ENCODE results near the gene PASK. TPM values are rescaled to one million over a fixed set of nuclear protein-coding genes. Genes with fewer than 3 reads are reported as not detected.

Gene PASK
- total RNA-seq, 4 donors from 2014 or later: 3.4 to 8.9 (median 5.6) TPM

DNA sequence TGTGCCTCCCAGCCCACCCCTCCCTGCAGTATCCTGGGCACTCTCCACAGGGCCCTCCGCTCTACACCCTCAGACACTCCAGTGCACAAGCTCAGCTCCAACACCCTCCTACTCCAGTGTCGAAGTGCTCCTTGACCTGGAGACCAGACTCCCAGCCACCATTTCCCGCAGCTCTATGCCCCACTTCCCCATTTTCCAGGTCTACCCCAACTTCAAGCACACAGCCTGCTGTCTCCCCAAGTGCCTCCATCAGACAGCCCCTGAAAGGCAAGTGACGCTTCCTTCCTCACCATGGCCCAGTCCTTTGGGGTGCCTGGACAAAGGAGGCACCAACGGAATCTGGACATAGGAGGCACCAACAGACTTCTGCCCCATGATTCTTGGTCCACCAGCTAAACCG, 7.2 kb downstream of the PASK start:
- Histone ChIP-seq H3K9me3 (no peaks in the 10 kb centered on the region), H3K36me3 (peaks cover 0 to 42% (median 0%) of the 10 kb centered on the region in 3 donors), H3K4me1 (peaks cover 0 to 6% (median 0%) of the 10 kb centered on the region in 3 donors), H3K27me3 (no peaks in the 10 kb centered on the region), H3K4me3 (no peak overlapping the region), H3K27ac (no peak overlapping the region)
- 84 to 88% methylated on average over 4 to 6 of the region's 6 CpGs for WGBS, 2 donors
- no peak for DNase-seq
- TF ChIP-seq, protein P1, sequence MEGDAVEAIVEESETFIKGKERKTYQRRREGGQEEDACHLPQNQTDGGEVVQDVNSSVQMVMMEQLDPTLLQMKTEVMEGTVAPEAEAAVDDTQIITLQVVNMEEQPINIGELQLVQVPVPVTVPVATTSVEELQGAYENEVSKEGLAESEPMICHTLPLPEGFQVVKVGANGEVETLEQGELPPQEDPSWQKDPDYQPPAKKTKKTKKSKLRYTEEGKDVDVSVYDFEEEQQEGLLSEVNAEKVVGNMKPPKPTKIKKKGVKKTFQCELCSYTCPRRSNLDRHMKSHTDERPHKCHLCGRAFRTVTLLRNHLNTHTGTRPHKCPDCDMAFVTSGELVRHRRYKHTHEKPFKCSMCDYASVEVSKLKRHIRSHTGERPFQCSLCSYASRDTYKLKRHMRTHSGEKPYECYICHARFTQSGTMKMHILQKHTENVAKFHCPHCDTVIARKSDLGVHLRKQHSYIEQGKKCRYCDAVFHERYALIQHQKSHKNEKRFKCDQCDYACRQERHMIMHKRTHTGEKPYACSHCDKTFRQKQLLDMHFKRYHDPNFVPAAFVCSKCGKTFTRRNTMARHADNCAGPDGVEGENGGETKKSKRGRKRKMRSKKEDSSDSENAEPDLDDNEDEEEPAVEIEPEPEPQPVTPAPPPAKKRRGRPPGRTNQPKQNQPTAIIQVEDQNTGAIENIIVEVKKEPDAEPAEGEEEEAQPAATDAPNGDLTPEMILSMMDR (IDR thresholded peaks at IDR 0.05): no peak
- no peak for TF ChIP-seq POLR2A (IDR thresholded peaks at IDR 0.05)
- intact Hi-C loops (cut with DNase I): no loop called here

DNA sequence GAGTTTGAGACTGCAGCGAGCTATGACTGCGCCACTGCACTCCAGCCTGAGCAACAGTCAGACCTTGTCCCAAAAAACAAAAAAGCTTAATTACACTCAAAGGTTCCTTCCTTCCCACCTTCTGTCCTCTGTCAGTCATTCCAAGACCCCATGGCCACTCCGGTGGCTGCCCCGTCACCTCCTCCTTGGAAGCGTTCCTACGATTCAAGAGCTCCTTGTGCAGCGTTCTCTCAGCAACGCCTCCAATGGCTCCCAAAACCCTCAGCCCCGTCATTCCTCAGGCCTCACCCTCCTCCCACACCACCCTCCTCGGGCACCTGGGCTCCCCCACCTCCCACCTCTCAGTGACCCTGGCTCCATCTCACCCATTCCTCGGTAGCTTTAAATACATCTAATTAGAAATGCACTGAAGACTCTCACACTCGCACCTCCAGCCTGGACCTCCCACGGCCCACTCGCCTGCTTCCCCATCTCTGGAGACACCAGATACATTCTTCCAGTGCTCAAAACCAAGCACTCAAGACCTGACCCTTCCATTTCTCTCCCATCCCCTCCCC, 8.0 kb downstream of the PASK start:
- TF ChIP-seq, protein P1 (IDR thresholded peaks at IDR 0.05): no peak
- TF ChIP-seq POLR2A (IDR thresholded peaks at IDR 0.05): no peak
- no peak for DNase-seq
- Histone ChIP-seq H3K27ac (no peak overlapping the region), H3K36me3 (peaks cover 0 to 50% (median 0%) of the 10 kb centered on the region in 3 donors), H3K9me3 (no peaks in the 10 kb centered on the region), H3K4me3 (no peak overlapping the region), H3K4me1 (peaks cover 0 to 6% (median 0%) of the 10 kb centered on the region in 3 donors), H3K27me3 (no peaks in the 10 kb centered on the region)
- intact Hi-C loops (cut with DNase I): no loop called here
- WGBS, 2 donors: 94 to 97% methylated on average over 14 of the region's 14 CpGs

DNA sequence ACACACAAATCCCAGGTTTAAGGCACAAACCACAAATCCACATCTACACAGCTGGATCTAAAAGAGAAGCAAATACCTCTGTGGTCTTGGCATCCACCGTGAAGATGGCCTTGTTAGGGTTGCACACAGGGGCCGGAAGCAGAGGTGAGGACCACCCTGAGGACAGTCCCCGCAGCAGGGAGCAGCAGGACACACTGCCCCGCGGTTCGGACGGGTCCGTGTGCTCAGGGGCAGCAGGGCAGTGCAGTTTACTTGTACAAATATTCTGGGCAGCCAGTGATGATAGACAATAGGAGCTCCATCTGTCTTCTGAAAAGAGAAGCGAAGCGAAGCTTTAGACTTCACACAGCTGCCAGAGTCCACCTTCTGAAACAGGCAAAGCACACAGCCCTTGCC, 8.8 kb downstream of the PASK start:
- Histone ChIP-seq H3K27ac (no peak overlapping the region), H3K9me3 (no peaks in the 10 kb centered on the region), H3K4me1 (peaks cover 0 to 6% (median 0%) of the 10 kb centered on the region in 3 donors), H3K36me3 (peaks cover 0 to 58% (median 0%) of the 10 kb centered on the region in 3 donors), H3K4me3 (no peak overlapping the region), H3K27me3 (no peaks in the 10 kb centered on the region)
- intact Hi-C loops (cut with DNase I): no loop called here
- no peak for TF ChIP-seq POLR2A (IDR thresholded peaks at IDR 0.05)
- TF ChIP-seq, protein P1 (IDR thresholded peaks at IDR 0.05): no peak
- 64 to 88% methylated on average over 5 of the region's 10 CpGs for WGBS, 2 donors
- DNase-seq: no peak

GRCh38 chr2:241139531-241140444, 9.5 kb downstream of the PASK start:
- intact Hi-C loops (cut with DNase I): no loop called here
- DNase-seq: no peak
- peaks cover 0 to 6% (median 0%) of the 10 kb centered on the region in 3 donors for H3K4me1 ChIP-seq
- H3K27me3 ChIP-seq: no peaks in the 10 kb centered on the region
- H3K9me3 ChIP-seq: no peaks in the 10 kb centered on the region
- TF ChIP-seq, protein P1 (IDR thresholded peaks at IDR 0.05): no peak
- no peak for TF ChIP-seq POLR2A (IDR thresholded peaks at IDR 0.05)
- peaks cover 0 to 64% (median 0%) of the 10 kb centered on the region in 3 donors for H3K36me3 ChIP-seq
- WGBS, 2 donors: 90 to 92% methylated on average over 15 of the region's 24 CpGs
- H3K27ac ChIP-seq: no peak overlapping the region
- no peak overlapping the region for H3K4me3 ChIP-seq

DNA sequence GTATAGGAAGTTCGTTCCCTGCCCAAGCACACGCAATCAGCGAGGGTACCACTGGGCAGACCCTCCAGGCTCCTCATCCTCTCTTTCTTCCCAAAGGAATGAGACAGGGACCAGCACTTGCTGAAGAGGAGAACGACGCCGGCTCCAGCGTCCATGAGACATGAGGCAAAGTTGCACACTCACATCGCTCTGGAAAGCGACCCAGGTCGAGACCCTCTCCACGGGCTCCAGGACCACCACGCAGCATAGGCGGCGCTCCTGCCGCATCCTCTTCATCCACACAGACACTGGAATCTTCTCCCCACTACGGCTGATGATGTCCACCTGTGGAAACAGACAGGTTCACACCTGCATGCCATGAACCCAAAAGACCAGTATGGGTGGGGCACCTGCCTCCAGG, 10.8 kb downstream of the PASK start:
- intact Hi-C loops (cut with DNase I): no loop called here
- H3K9me3 ChIP-seq: no peaks in the 10 kb centered on the region

More for the DNA sequence above, 10.8 kb downstream of the PASK start:
- 91 to 92% methylated on average over 9 to 11 of the region's 16 CpGs for WGBS, 2 donors
- no peak for DNase-seq
- no peak overlapping the region for H3K27ac ChIP-seq
- TF ChIP-seq POLR2A (IDR thresholded peaks at IDR 0.05): no peak
- TF ChIP-seq, protein P1 (IDR thresholded peaks at IDR 0.05): no peak
- H3K27me3 ChIP-seq: no peaks in the 10 kb centered on the region
- peaks cover 0 to 6% (median 0%) of the 10 kb centered on the region in 3 donors for H3K4me1 ChIP-seq
- H3K4me3 ChIP-seq: no peak overlapping the region
- peaks cover 0 to 64% (median 0%) of the 10 kb centered on the region in 3 donors for H3K36me3 ChIP-seq
